SK-N-SH (cell line): ENCODE results near the gene HTR3E. TPM values are rescaled to one million over a fixed set of nuclear protein-coding genes. Genes with fewer than 3 reads are reported as not detected.
A peak's percentile ranks its signal among the peaks of the same experiment; 100 is the strongest.
"Not testable (repeated sequence)": the region's sequence is repeated elsewhere in the genome, so short reads cannot be mapped to it uniquely, and the experiment has no call there.

Experiments
- CTCF ChIA-PET: fragments of 300-600, 350-600 bp; formaldehyde crosslinking; extraction: SDS; loops from one replicate; lab custom pipeline; 2021; lab: Yijun Ruan, JAX
- POLR2A ChIA-PET: fragments of 350-600 bp; sonication (Branson Sonifier 250); formaldehyde crosslinking; extraction: SDS; loops from one replicate; lab custom pipeline; 2020; ENCODE audit warnings: antibody characterized with exemption, inconsistent platforms; lab: Yijun Ruan, JAX
- DNase-seq: peaks from one replicate; pipeline ENCODE4 v3.0.0; 2012
- H2AFZ ChIP-seq: fragments of 200-600 bp; sonication (generic); 2 replicates; pipeline ENCODE4 v1.8.1; 2016; ENCODE audit warnings: antibody characterized with exemption, mild to moderate bottlenecking, low read depth
- H3F3A ChIP-seq: fragments of 200-600 bp; sonication (generic); replicated peaks from 2 replicates; pipeline ENCODE3; 2016; ENCODE audit warnings: antibody characterized with exemption, mild to moderate bottlenecking; ENCODE audit not compliant: insufficient read depth
- H3K27ac ChIP-seq, 2 experiments: fragments of 200-500 bp in 1 of 2; fragments of 200-600 bp in 1 of 2; sonication (Bioruptor generic) in 1 of 2; sonication (generic), shearing (Covaris generic) in 1 of 2; 2 replicates each; pipeline versions ENCODE4 v1.5.1 to v1.6.1; 2014 to 2016; ENCODE audit warnings: low read depth in 2 of 2, inconsistent platforms in 1 of 2, low read length in 1 of 2, mild to moderate bottlenecking in 1 of 2, mixed read lengths in 1 of 2
- H3K27me3 ChIP-seq: fragments of 200-600 bp; sonication (generic), shearing (Covaris generic); 2 replicates; pipeline ENCODE4 v1.6.1; 2016; ENCODE audit warnings: mixed run types; ENCODE audit not compliant: insufficient read depth
- H3K36me3 ChIP-seq, 2 experiments: fragments of 200-500 bp in 1 of 2; fragments of 200-600 bp in 1 of 2; sonication (Bioruptor generic) in 1 of 2; sonication (generic) in 1 of 2; replicated peaks in 1 of 2; 2 replicates each; pipeline versions ENCODE3 to v1.5.1; 2014 to 2016; ENCODE audit warnings: low read length in 1 of 2, mild to moderate bottlenecking in 1 of 2; ENCODE audit not compliant: insufficient read depth in 2 of 2, control insufficient read depth in 1 of 2
- H3K4me1 ChIP-seq, 2 experiments: fragments of 200-500 bp in 1 of 2; fragments of 200-600 bp in 1 of 2; sonication (Bioruptor generic) in 1 of 2; sonication (generic), shearing (Covaris generic) in 1 of 2; 2 replicates each; pipeline versions ENCODE4 v1.5.1 to v1.6.1; 2014 to 2016; ENCODE audit warnings: low read depth in 1 of 2, low read length in 1 of 2, mixed run types in 1 of 2; ENCODE audit not compliant: insufficient read depth in 2 of 2, control insufficient read depth in 1 of 2
- H3K4me2 ChIP-seq: fragments of 200-600 bp; sonication (generic), shearing (Covaris generic); 2 replicates; pipeline ENCODE4 v1.6.1; 2017; ENCODE audit warnings: mixed run types
- H3K4me3 ChIP-seq, 2 experiments: fragments of 200-500 bp in 1 of 2; fragments of 200-600 bp in 1 of 2; sonication (Bioruptor generic) in 1 of 2; sonication (generic), shearing (Covaris generic) in 1 of 2; 2 replicates each; pipeline versions ENCODE4 v1.5.1 to v1.8.1; 2014 to 2016; ENCODE audit warnings: low read depth in 2 of 2, inconsistent platforms in 1 of 2, low read length in 1 of 2, mild to moderate bottlenecking in 1 of 2, mixed read lengths in 1 of 2, moderate library complexity in 1 of 2
- H3K79me2 ChIP-seq: fragments of 200-600 bp; sonication (generic); 2 replicates; pipeline ENCODE4 v1.8.1; 2017; ENCODE audit warnings: mild to moderate bottlenecking; ENCODE audit not compliant: insufficient read depth
- H3K9ac ChIP-seq: fragments of 200-600 bp; sonication (generic); 2 replicates; pipeline ENCODE4 v1.6.1; 2017; ENCODE audit warnings: mixed run types
- H3K9me2 ChIP-seq: fragments of 200-600 bp; sonication (generic); 2 replicates; pipeline ENCODE4 v1.6.1; 2017; ENCODE audit warnings: mixed run types
- H3K9me3 ChIP-seq: fragments of 200-600 bp; sonication (generic); 2 replicates; pipeline ENCODE4 v1.6.1; 2017; ENCODE audit warnings: mixed run types, mild to moderate bottlenecking, moderate library complexity
- H4K20me1 ChIP-seq: fragments of 200-600 bp; sonication (generic); 2 replicates; pipeline ENCODE4 v1.6.1; 2017; ENCODE audit warnings: mild to moderate bottlenecking, mixed run types; ENCODE audit not compliant: insufficient read depth
- CTCF ChIP-seq: fragments of 200-600 bp; sonication (generic); IDR thresholded peaks from 2 replicates; pipeline ENCODE4 v1.6.1; 2017; ENCODE audit warnings: antibody characterized with exemption, mild to moderate bottlenecking, moderate library complexity
- ELF1 ChIP-seq: IDR thresholded peaks from 2 replicates; pipeline ENCODE4 v1.4.0; 2012
- EP300 ChIP-seq, 2 experiments: IDR thresholded peaks; 2 replicates each; pipeline versions ENCODE4 v1.4.0 to v1.6.1; 2012; ENCODE audit warnings: borderline replicate concordance in 1 of 2, low read depth in 1 of 2, low read length in 1 of 2
- FOSL2 ChIP-seq: IDR thresholded peaks from 2 replicates; pipeline ENCODE4 v1.4.0; 2012; ENCODE audit warnings: low read depth, mild to moderate bottlenecking, moderate library complexity, borderline replicate concordance
- IRF3 ChIP-seq: fragments of 150-350 bp; IDR thresholded peaks from 2 replicates; pipeline ENCODE4 v1.6.1; 2016; ENCODE audit warnings: mild to moderate bottlenecking, low read depth, low read length
- RAD21 ChIP-seq: IDR thresholded peaks from 2 replicates; pipeline ENCODE4 v1.6.1; 2012; ENCODE audit warnings: mild to moderate bottlenecking, low read length
- SMC3 ChIP-seq: IDR thresholded peaks from 2 replicates; pipeline ENCODE4 v1.6.1; 2012; ENCODE audit warnings: low read depth, low read length, improper control_type of control experiment
- TAF1 ChIP-seq: IDR thresholded peaks from 2 replicates; pipeline ENCODE4 v1.6.1; 2012; ENCODE audit warnings: low read depth, mild to moderate bottlenecking, low read length, moderate library complexity, borderline replicate concordance
- WGBS: methylation state at CpG from one replicate; pipeline ENCODE4 v1.1.6; 2017; ENCODE audit warnings: low lambda C conversion rate; 5-methylcytosine and 5-hydroxymethylcytosine counted together
- polyA plus RNA-seq, 3 experiments: library from polyadenylated mRNA; depleted of rRNA; stranded (reverse); fragments of >200 nt; gene quantifications; 2 replicates each; pipeline ENCODE4 v1.2.3, GENCODE V29; 2012

The HTR3E gene
- polyA plus RNA-seq, 1 of the 3 experiments (the other 2 are of a cell fraction): not detected

- TF ChIP-seq IRF3 (no peak), ELF1 (no peak), FOSL2 (no peak), CTCF (no peak), TAF1 (no peak), EP300 (IDR thresholded peaks at IDR 0.05; ENCODE audit: borderline replicate concordance in 1 of 2, low read depth in 1 of 2, low read length in 1 of 2) (no peak)
Measured at GRCh38 chr3:184149123-184149522, 52.3 kb downstream of the HTR3E start (continued).

- H3K27me3 ChIP-seq, H3K4me2 ChIP-seq, H3K9me2 ChIP-seq, H3K27ac ChIP-seq, H3K4me1 ChIP-seq, POLR2A ChIA-PET, H2AFZ ChIP-seq, H3K9ac ChIP-seq, DNase-seq, H3K4me3 ChIP-seq, H3K9me3 ChIP-seq, H4K20me1 ChIP-seq: not testable (repeated sequence)
- peaks cover 12% of the 10 kb centered on the region; the same call in 1 of the 2 replicates for H3K79me2 ChIP-seq
- H3F3A ChIP-seq: peaks cover 17% of the 10 kb centered on the region
- CTCF ChIA-PET: interaction anchor here (0.6 to 2.5 kb wide), 3 partner anchors 100 to 203 kb away, joined by 3 to 12 read pairs (median 3); partner anchors contain the start of gene EEF1AKMT4
- peaks cover 5 to 13% of the 10 kb centered on the region in 2 experiments for H3K36me3 ChIP-seq
- 89% methylated on average over 4 of the region's 6 CpGs for WGBS
- TF ChIP-seq RAD21: peak; percentile 40
- peak; percentile 15; the same call in 1 of the 2 replicates for TF ChIP-seq CTCF
- peak; percentile 22; the same call in 1 of the 2 replicates for TF ChIP-seq SMC3
Measured at GRCh38 chr3:184149770-184150169, 52.9 kb downstream of the HTR3E start.
